H1 (cell line): Measurements from ENCODE around the gene CCDC91. TPM values are rescaled to one million over a fixed set of nuclear protein-coding genes. Genes with fewer than 3 reads are reported as not detected.

Experiments
- CTCF ChIA-PET: fragments of 300-600 bp; sonication (Branson Sonifier 250); formaldehyde crosslinking; loops from one replicate; lab custom pipeline; 2021; ENCODE audit not compliant: partially characterized antibody; lab: Charles Lee
- POLR2A ChIA-PET: fragments of 300-600 bp; sonication (Branson Sonifier 250); formaldehyde crosslinking; loops from one replicate; lab custom pipeline; 2021; ENCODE audit warnings: inconsistent platforms; ENCODE audit not compliant: partially characterized antibody; lab: Charles Lee
- DNase-seq, 2 experiments: peaks; one replicate each; pipeline versions ENCODE4 v3.0.0 to v3.0.0-alpha.2; 2010 to 2022; ENCODE audit warnings: low spot score in 2 of 2, low read depth in 1 of 2, mixed read lengths in 1 of 2
- FAIRE-seq: peaks from 2 replicates; lab custom pipeline; 2011; peaks lifted over from hg19 to GRCh38; lab: Jason Lieb, UNC
- H2AFZ ChIP-seq: 2 replicates; pipeline ENCODE4 v1.8.1; 2012; ENCODE audit warnings: low read length, inconsistent platforms
- H2AK5ac ChIP-seq: 2 replicates; pipeline ENCODE4 v1.6.1; 2013; ENCODE audit warnings: low read depth, low read length
- H2BK120ac ChIP-seq: replicated peaks from 2 replicates; pipeline ENCODE3; 2013; ENCODE audit warnings: low read depth, low read length, inconsistent platforms
- H2BK12ac ChIP-seq: 2 replicates; pipeline ENCODE4 v1.6.1; 2013; ENCODE audit warnings: low read depth, low read length
- H2BK15ac ChIP-seq: 2 replicates; pipeline ENCODE4 v1.6.1; 2013; ENCODE audit warnings: low read length
- H2BK20ac ChIP-seq: 2 replicates; pipeline ENCODE4 v1.6.1; 2013; ENCODE audit warnings: low read length
- H2BK5ac ChIP-seq: 2 replicates; pipeline ENCODE4 v1.6.1; 2013; ENCODE audit warnings: low read depth, low read length
- H3K14ac ChIP-seq: 2 replicates; pipeline ENCODE4 v1.6.1; 2013; ENCODE audit warnings: inconsistent platforms; ENCODE audit not compliant: insufficient read length
- H3K18ac ChIP-seq: 2 replicates; pipeline ENCODE4 v1.6.1; 2013; ENCODE audit warnings: low read length; ENCODE audit errors: extremely low read depth
- H3K23ac ChIP-seq: 2 replicates; pipeline ENCODE4 v1.6.1; 2013; ENCODE audit warnings: inconsistent platforms; ENCODE audit not compliant: insufficient read length
- H3K23me2 ChIP-seq: 2 replicates; pipeline ENCODE4 v1.6.1; 2013; ENCODE audit warnings: low read depth, low read length
- H3K27ac ChIP-seq: 2 replicates; pipeline ENCODE4 v1.6.1; 2011; ENCODE audit warnings: low read depth, low read length, inconsistent platforms
- H3K27me3 ChIP-seq, 4 experiments: replicated peaks in 1 of 4; 1 replicate in 1 of 4; 2 replicates in 3 of 4; pipeline versions ENCODE4 v1.6.1 to v1.8.1; 2011 to 2013; ENCODE audit warnings: low read length in 3 of 4, mild to moderate bottlenecking in 3 of 4, inconsistent platforms in 2 of 4, mixed read lengths in 2 of 4, moderate library complexity in 1 of 4; ENCODE audit not compliant: control insufficient read depth in 3 of 4, insufficient read depth in 3 of 4; ENCODE audit errors: extremely low read depth in 1 of 4
- H3K36me3 ChIP-seq, 4 experiments: 2 replicates each; pipeline versions ENCODE4 v1.6.1 to v1.8.1; 2011 to 2013; ENCODE audit warnings: mild to moderate bottlenecking in 4 of 4, low read length in 3 of 4, moderate library complexity in 2 of 4, control low read depth in 1 of 4, inconsistent platforms in 1 of 4; ENCODE audit not compliant: insufficient read depth in 4 of 4, control insufficient read depth in 2 of 4
- H3K4ac ChIP-seq: replicated peaks from 2 replicates; pipeline ENCODE3; 2013; ENCODE audit warnings: low read length, low read depth, mixed read lengths, inconsistent platforms; ENCODE audit not compliant: insufficient read length
- H3K4me1 ChIP-seq, 4 experiments: replicated peaks in 1 of 4; 1 replicate in 1 of 4; 2 replicates in 3 of 4; pipeline versions ENCODE4 v1.6.1 to v1.8.1; 2011 to 2013; ENCODE audit warnings: low read length in 3 of 4, inconsistent platforms in 2 of 4, mixed read lengths in 1 of 4; ENCODE audit not compliant: insufficient read depth in 4 of 4, control insufficient read depth in 3 of 4
- H3K4me2 ChIP-seq, 2 experiments: 2 replicates each; pipeline versions ENCODE4 v1.6.1 to v1.8.1; 2011 to 2013; ENCODE audit warnings: low read depth in 2 of 2, low read length in 2 of 2, control low read depth in 1 of 2, inconsistent platforms in 1 of 2, mild to moderate bottlenecking in 1 of 2; ENCODE audit not compliant: insufficient read depth in 1 of 2
- H3K4me3 ChIP-seq, 4 experiments: fragments of 200-600, 300-600 bp in 1 of 4; sonication (generic), shearing (Covaris generic), sonication (Bioruptor Twin) in 1 of 4; 2 replicates each; pipeline versions ENCODE4 v1.5.1 to v1.8.1; 2011 to 2016; ENCODE audit warnings: low read length in 4 of 4, low read depth in 3 of 4, control low read depth in 2 of 4, inconsistent platforms in 2 of 4, mild to moderate bottlenecking in 2 of 4, mixed read lengths in 1 of 4, moderate library complexity in 1 of 4; ENCODE audit not compliant: insufficient read depth in 2 of 4; ENCODE audit errors: extremely low read depth in 1 of 4
- H3K56ac ChIP-seq: replicated peaks from 2 replicates; pipeline ENCODE3; 2013; ENCODE audit warnings: low read depth, mild to moderate bottlenecking, mixed read lengths, low read length, inconsistent platforms; ENCODE audit not compliant: insufficient read length
- H3K79me1 ChIP-seq: 2 replicates; pipeline ENCODE4 v1.6.1; 2013; ENCODE audit warnings: low read depth, low read length, control low read depth
- H3K79me2 ChIP-seq, 2 experiments: 2 replicates each; pipeline versions ENCODE4 v1.6.1 to v1.8.1; 2012 to 2013; ENCODE audit warnings: low read length in 2 of 2, mild to moderate bottlenecking in 2 of 2, inconsistent platforms in 1 of 2; ENCODE audit not compliant: insufficient read depth in 2 of 2, control insufficient read depth in 1 of 2
- H3K9ac ChIP-seq, 4 experiments: replicated peaks in 1 of 4; 1 replicate in 1 of 4; 2 replicates in 3 of 4; pipeline versions ENCODE4 v1.6.1 to v1.8.1; 2011 to 2013; ENCODE audit warnings: low read depth in 3 of 4, low read length in 3 of 4, control low read depth in 2 of 4, mild to moderate bottlenecking in 2 of 4, moderate library complexity in 2 of 4, inconsistent platforms in 1 of 4; ENCODE audit errors: extremely low read depth in 1 of 4
- H3K9me3 ChIP-seq, 2 experiments: 2 replicates each; pipeline versions ENCODE4 v1.6.1 to v1.8.1; 2012 to 2013; ENCODE audit warnings: mild to moderate bottlenecking in 2 of 2, moderate library complexity in 2 of 2, control low read depth in 1 of 2, inconsistent platforms in 1 of 2, low read depth in 1 of 2, low read length in 1 of 2, mixed read lengths in 1 of 2; ENCODE audit not compliant: insufficient read depth in 2 of 2
- H4K20me1 ChIP-seq, 2 experiments: replicated peaks in 1 of 2; 2 replicates each; pipeline versions ENCODE3 to v1.8.1; 2011 to 2013; ENCODE audit warnings: inconsistent platforms in 2 of 2, low read length in 2 of 2, mild to moderate bottlenecking in 1 of 2; ENCODE audit not compliant: insufficient read depth in 2 of 2, control insufficient read depth in 1 of 2
- H4K5ac ChIP-seq: 2 replicates; pipeline ENCODE4 v1.6.1; 2013; ENCODE audit warnings: low read length, low read depth, mixed read lengths, inconsistent platforms; ENCODE audit not compliant: insufficient read length
- H4K8ac ChIP-seq: 2 replicates; pipeline ENCODE4 v1.8.0; 2013; ENCODE audit warnings: mild to moderate bottlenecking, moderate library complexity, low read length, inconsistent platforms; ENCODE audit not compliant: insufficient read depth; ENCODE audit errors: extremely low read depth
- H4K91ac ChIP-seq: replicated peaks from 2 replicates; pipeline ENCODE3; 2013; ENCODE audit warnings: low read length, mixed read lengths, inconsistent platforms; ENCODE audit not compliant: insufficient read length
- EZH2 ChIP-seq: fragments of 200-600 bp; sonication (generic); IDR thresholded peaks from 2 replicates; pipeline ENCODE4 v1.7.1; 2012; ENCODE audit warnings: low read depth, mild to moderate bottlenecking, moderate library complexity, low read length, inconsistent platforms; ENCODE audit not compliant: severe bottlenecking
- GABPA ChIP-seq: IDR thresholded peaks from 2 replicates; pipeline ENCODE4 v1.6.1; 2011; ENCODE audit warnings: mild to moderate bottlenecking, low read length, moderate library complexity, borderline replicate concordance; ENCODE audit not compliant: insufficient read depth
- JUND ChIP-seq: IDR thresholded peaks from 2 replicates; pipeline ENCODE4 v1.6.1; 2011; ENCODE audit warnings: mild to moderate bottlenecking, improper control_type of control experiment, low read length
- KDM5A ChIP-seq: fragments of 200-600 bp; IDR thresholded peaks from 2 replicates; pipeline ENCODE4 v1.7.1; 2012; ENCODE audit warnings: mild to moderate bottlenecking, low read length, inconsistent platforms, mixed read lengths
- SAP30 ChIP-seq: fragments of 300-600 bp; sonication (generic); IDR thresholded peaks from 2 replicates; pipeline ENCODE4 v1.7.1; 2012; ENCODE audit warnings: low read length, moderate library complexity, mild to moderate bottlenecking, inconsistent platforms; ENCODE audit not compliant: insufficient read depth, insufficient replicate concordance
- SIN3A ChIP-seq, 2 experiments: IDR thresholded peaks in 1 of 2; conservative IDR thresholded peaks in 1 of 2; 2 replicates each; pipeline ENCODE4 v1.6.1; 2011 to 2012; ENCODE audit warnings: low read length in 2 of 2, improper control_type of control experiment in 1 of 2, low read depth in 1 of 2, mild to moderate bottlenecking in 1 of 2
- TCF12 ChIP-seq: IDR thresholded peaks from 2 replicates; pipeline ENCODE4 v1.6.1; 2011; ENCODE audit warnings: low read depth, mild to moderate bottlenecking, low read length
- whole genome bisulfite sequencing, 2 experiments: shearing (Covaris generic) in 1 of 2; methylation state at CpG; one replicate each; pipeline versions ENCODE4 v1.1.6 to v1.1.7; 2013 to 2015; ENCODE audit warnings: low lambda C conversion rate in 2 of 2, mixed read lengths in 2 of 2, inconsistent platforms in 1 of 2, low coverage in 1 of 2, missing lambda C conversion rate in 1 of 2; ENCODE audit not compliant: insufficient replicate concordance in 2 of 2, insufficient coverage in 1 of 2, insufficient read length in 1 of 2; ENCODE audit errors: extremely low coverage in 1 of 2, missing lambda C conversion rate in 1 of 2; 5-methylcytosine and 5-hydroxymethylcytosine counted together
- polyA plus RNA-seq, 7 experiments: library from polyadenylated mRNA; depleted of rRNA in 3 of 7; stranded (reverse) in 5 of 7; unstranded in 2 of 7; fragments of >200 nt in 5 of 7; fragments of 200-250 nt in 2 of 7; gene quantifications; 1 replicate in 5 of 7; 2 replicates in 1 of 7; 4 replicates in 1 of 7; pipeline versions ENCODE4 v1.2.1 to v1.2.3, GENCODE V29; 2011 to 2013; ENCODE audit warnings: missing spikeins in 2 of 7, mixed read lengths in 2 of 7
- total RNA-seq: library from RNA; stranded (reverse); fragmentation: NEBNext Ultra II Directional; extraction: Animal tissue kit (Norgen Biotek cat#: 25700); gene quantifications from 2 replicates; pipeline ENCODE4 v1.2.1, GENCODE V29; 2021
- TF ChIP-seq, protein P1 (sequence below): IDR thresholded peaks from 2 replicates; pipeline ENCODE4 v1.6.1; 2012; ENCODE audit warnings: low read length, inconsistent platforms
- TF ChIP-seq, protein P2 (sequence below), 3 experiments: IDR thresholded peaks; 1 replicate in 2 of 3; 2 replicates in 1 of 3; pipeline versions ENCODE4 v1.5.1 to v1.6.1; 2011; ENCODE audit warnings: low read length in 3 of 3, mild to moderate bottlenecking in 3 of 3, inconsistent platforms in 2 of 3, low read depth in 1 of 3, moderate library complexity in 1 of 3; ENCODE audit not compliant: insufficient read depth in 1 of 3; ENCODE audit errors: control extremely low read depth in 1 of 3

Gene CCDC91
- total and polyA plus RNA-seq, 2 of the 8 experiments (the other 6 are each of a cell fraction or from before 2014, with no cell fraction given) = 8.6 to 23.1 TPM

DNA sequence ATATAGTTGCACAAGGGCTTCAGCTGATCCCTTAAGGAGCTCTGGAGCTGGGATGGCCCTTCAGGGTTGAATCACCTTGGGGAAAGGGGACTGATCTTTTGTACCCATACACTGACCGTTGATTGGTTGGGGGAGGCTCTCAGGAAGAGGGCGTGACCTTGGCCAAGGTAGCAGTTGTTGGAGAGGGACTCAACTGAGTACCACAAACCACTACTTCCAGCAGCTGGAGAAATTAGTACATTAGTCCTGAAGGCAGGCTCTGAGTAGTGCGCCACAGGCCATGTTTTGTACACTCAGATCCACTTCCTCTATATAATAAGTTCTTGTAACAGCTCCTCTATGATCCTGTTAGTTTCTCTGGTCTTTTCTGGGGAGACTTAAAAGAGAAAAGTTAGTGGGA, 317.6 kb downstream of the CCDC91 start:
- Histone ChIP-seq H3K4me2 (no peak overlapping the region), H3K27me3 (peaks cover 0 to 1% (median 0%) of the 10 kb centered on the region in 4 experiments; a peak in 1 of 7 replicates), H3K4me3 (no peak overlapping the region), H3K79me2 (no peaks in the 10 kb centered on the region), H2BK20ac (no peak overlapping the region), H3K9me3 (no peaks in the 10 kb centered on the region), H3K27ac (no peak overlapping the region), H2BK12ac (no peak overlapping the region), H3K14ac (no peak overlapping the region), H2AFZ (no peak overlapping the region), H4K8ac (no peak overlapping the region), H3K23ac (no peak overlapping the region), H3K56ac (no peak overlapping the region), H3K4ac (no peak overlapping the region), H3K23me2 (no peaks in the 10 kb centered on the region), H2BK5ac (no peak overlapping the region), H3K18ac (no peak overlapping the region), H3K79me1 (no peaks in the 10 kb centered on the region), H4K20me1 (no peaks in the 10 kb centered on the region), H3K4me1 (peaks cover 0 to 2% (median 0%) of the 10 kb centered on the region in 4 experiments; a peak in 1 of 7 replicates), H2BK120ac (no peak overlapping the region), H3K36me3 (no peaks in the 10 kb centered on the region), H2AK5ac (no peak overlapping the region), H3K9ac (no peak overlapping the region), H4K91ac (no peak overlapping the region), H4K5ac (no peak overlapping the region), H2BK15ac (no peak overlapping the region)
- FAIRE-seq (no peak), DNase-seq (no peak)
- ChIA-PET POLR2A (no interaction called here), CTCF (no interaction called here)
- 89% methylated on average over 3 of the region's 3 CpGs; no CpG with 5 or more reads in 1 of the 2 experiments for WGBS, 2 experiments
- TF ChIP-seq JUND (no peak), KDM5A (no peak), SIN3A (conservative IDR thresholded peaks at IDR 0.05 in 1 of 2, IDR thresholded peaks at IDR 0.05 in 1 of 2; ENCODE audit: low read depth in 1 of 2, low read length in 2 of 2) (no peak), EZH2 (no peak), GABPA (no peak), TCF12 (no peak), SAP30 (no peak)
- TF ChIP-seq, protein P1, sequence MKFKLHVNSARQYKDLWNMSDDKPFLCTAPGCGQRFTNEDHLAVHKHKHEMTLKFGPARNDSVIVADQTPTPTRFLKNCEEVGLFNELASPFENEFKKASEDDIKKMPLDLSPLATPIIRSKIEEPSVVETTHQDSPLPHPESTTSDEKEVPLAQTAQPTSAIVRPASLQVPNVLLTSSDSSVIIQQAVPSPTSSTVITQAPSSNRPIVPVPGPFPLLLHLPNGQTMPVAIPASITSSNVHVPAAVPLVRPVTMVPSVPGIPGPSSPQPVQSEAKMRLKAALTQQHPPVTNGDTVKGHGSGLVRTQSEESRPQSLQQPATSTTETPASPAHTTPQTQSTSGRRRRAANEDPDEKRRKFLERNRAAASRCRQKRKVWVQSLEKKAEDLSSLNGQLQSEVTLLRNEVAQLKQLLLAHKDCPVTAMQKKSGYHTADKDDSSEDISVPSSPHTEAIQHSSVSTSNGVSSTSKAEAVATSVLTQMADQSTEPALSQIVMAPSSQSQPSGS = no peak
- TF ChIP-seq, protein P2, sequence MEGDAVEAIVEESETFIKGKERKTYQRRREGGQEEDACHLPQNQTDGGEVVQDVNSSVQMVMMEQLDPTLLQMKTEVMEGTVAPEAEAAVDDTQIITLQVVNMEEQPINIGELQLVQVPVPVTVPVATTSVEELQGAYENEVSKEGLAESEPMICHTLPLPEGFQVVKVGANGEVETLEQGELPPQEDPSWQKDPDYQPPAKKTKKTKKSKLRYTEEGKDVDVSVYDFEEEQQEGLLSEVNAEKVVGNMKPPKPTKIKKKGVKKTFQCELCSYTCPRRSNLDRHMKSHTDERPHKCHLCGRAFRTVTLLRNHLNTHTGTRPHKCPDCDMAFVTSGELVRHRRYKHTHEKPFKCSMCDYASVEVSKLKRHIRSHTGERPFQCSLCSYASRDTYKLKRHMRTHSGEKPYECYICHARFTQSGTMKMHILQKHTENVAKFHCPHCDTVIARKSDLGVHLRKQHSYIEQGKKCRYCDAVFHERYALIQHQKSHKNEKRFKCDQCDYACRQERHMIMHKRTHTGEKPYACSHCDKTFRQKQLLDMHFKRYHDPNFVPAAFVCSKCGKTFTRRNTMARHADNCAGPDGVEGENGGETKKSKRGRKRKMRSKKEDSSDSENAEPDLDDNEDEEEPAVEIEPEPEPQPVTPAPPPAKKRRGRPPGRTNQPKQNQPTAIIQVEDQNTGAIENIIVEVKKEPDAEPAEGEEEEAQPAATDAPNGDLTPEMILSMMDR (IDR thresholded peaks at IDR 0.05; ENCODE audit: control extremely low read depth in 1 of 3, insufficient read depth in 1 of 3, low read depth in 1 of 3, low read length in 3 of 3) = no peak
